Colonic mucosa (tissue), 4 donors: ENCODE data around the gene CLTC. TPM values are rescaled to one million over a fixed set of nuclear protein-coding genes. Genes with fewer than 3 reads are reported as not detected.

Source experiments
- DNase-seq: peaks from one replicate; pipeline ENCODE4 v3.0.0-alpha.2; 2020
- H3K27ac ChIP-seq: fragments of 200-600 bp; one replicate; pipeline ENCODE4 v1.8.0; 2021
- H3K27me3 ChIP-seq: fragments of 200-600 bp; one replicate; pipeline ENCODE4 v1.8.0; 2021
- H3K36me3 ChIP-seq: fragments of 200-600 bp; one replicate; pipeline ENCODE4 v1.8.0; 2021
- H3K4me1 ChIP-seq: fragments of 200-600 bp; one replicate; pipeline ENCODE4 v1.8.0; 2021; ENCODE audit warnings: mild to moderate bottlenecking
- H3K4me3 ChIP-seq: fragments of 200-600 bp; one replicate; pipeline ENCODE4 v1.8.0; 2021
- H3K9ac ChIP-seq, 2 donors: one replicate each; pipeline ENCODE4 v1.7.0; 2013; ENCODE audit warnings: control low read depth in 2 of 2, low read depth in 2 of 2, low read length in 2 of 2
- H3K9me3 ChIP-seq: fragments of 200-600 bp; one replicate; pipeline ENCODE4 v1.8.0; 2021
- CTCF ChIP-seq: fragments of 200-600 bp; IDR thresholded peaks from one replicate; pipeline ENCODE4 v1.8.0; 2022; ENCODE audit warnings: antibody characterized with exemption, mild to moderate bottlenecking
- intact Hi-C: fragments of 100-400 bp; cut with DNase I; formaldehyde crosslinking; loops from one replicate; pipeline ENCODE4 v1.14.1; 2022
- total RNA-seq, 2 donors: library from RNA; stranded (reverse); fragmentation: NEBNext Ultra II Directional in 1 of 2; extraction: Animal tissue kit (Norgen Biotek cat#: 25700) in 1 of 2; gene quantifications; one replicate each; pipeline ENCODE4 v1.2.1, GENCODE V29; 2021
- donor health status: healthy.
- donor health status: DM: no; HTN: no; CAD: no.
- donor health status: DM: no; HTN: no; CAD: no.

CLTC gene
- total RNA-seq, 2 donors from 2014 or later, result 306 to 328 TPM

GRCh38 chr17:59669944-59670343 lies 50.2 kb downstream of the CLTC start:
- Histone ChIP-seq H3K36me3 (peaks cover 1% of the 10 kb centered on the region), H3K27ac (peak overlapping the region; percentile 76)

GRCh38 chr17:59671386-59671785 lies 51.7 kb downstream of the CLTC start:
- no peak for DNase-seq
- Histone ChIP-seq H3K4me3 (no peak overlapping the region), H3K27me3 (no peaks in the 10 kb centered on the region), H3K4me1 (peaks cover 17% of the 10 kb centered on the region), H3K27ac (peak overlapping the region; percentile 76), H3K36me3 (no peaks in the 10 kb centered on the region), H3K9me3 (no peaks in the 10 kb centered on the region), H3K9ac (peak overlapping the region in 1 of 2 donors; percentile 51)
- intact Hi-C loops, result no loop called here
- TF ChIP-seq CTCF, result no peak

More at GRCh38 chr17:59669944-59670343, 50.2 kb downstream of the CLTC start:
- no peak for TF ChIP-seq CTCF
- DNase-seq, result no peak
- H3K27me3 ChIP-seq, result no peaks in the 10 kb centered on the region
- no peak overlapping the region for H3K4me3 ChIP-seq
- no peaks in the 10 kb centered on the region for H3K9me3 ChIP-seq
- H3K4me1 ChIP-seq, result peaks cover 17% of the 10 kb centered on the region
- peak overlapping the region in 1 of 2 donors; percentile 28 for H3K9ac ChIP-seq
- intact Hi-C loops, result no loop called here

GRCh38 chr17:59675231-59675630 lies 55.5 kb downstream of the CLTC start:
- Histone ChIP-seq H3K4me3 (no peak overlapping the region), H3K27ac (no peak overlapping the region), H3K27me3 (no peaks in the 10 kb centered on the region), H3K36me3 (peaks cover 7% of the 10 kb centered on the region), H3K9ac (no peak overlapping the region), H3K4me1 (peaks cover 12% of the 10 kb centered on the region), H3K9me3 (no peaks in the 10 kb centered on the region)
- intact Hi-C loops, result no loop called here
- no peak for DNase-seq
- no peak for TF ChIP-seq CTCF

GRCh38 chr17:59676716-59677115 lies 57.0 kb downstream of the CLTC start:
- intact Hi-C loops, result no loop called here

GRCh38 chr17:59678918-59679317 lies 59.2 kb downstream of the CLTC start:
- H3K4me1 ChIP-seq, result peaks cover 9% of the 10 kb centered on the region
- intact Hi-C loops, result no loop called here
- no peaks in the 10 kb centered on the region for H3K27me3 ChIP-seq
- H3K27ac ChIP-seq, result no peak overlapping the region
- DNase-seq, result no peak
- no peak overlapping the region for H3K4me3 ChIP-seq
- no peak for TF ChIP-seq CTCF
- no peak overlapping the region for H3K9ac ChIP-seq
- H3K9me3 ChIP-seq, result no peaks in the 10 kb centered on the region
- peaks cover 41% of the 10 kb centered on the region for H3K36me3 ChIP-seq

More at GRCh38 chr17:59676716-59677115, 57.0 kb downstream of the CLTC start:
- Histone ChIP-seq H3K4me3 (no peak overlapping the region), H3K4me1 (no peaks in the 10 kb centered on the region), H3K9ac (no peak overlapping the region), H3K27me3 (no peaks in the 10 kb centered on the region), H3K27ac (no peak overlapping the region), H3K36me3 (peaks cover 21% of the 10 kb centered on the region), H3K9me3 (no peaks in the 10 kb centered on the region)
- no peak for TF ChIP-seq CTCF
- no peak for DNase-seq
